Activated CD4-positive, alpha-beta T cell treated with anti-CD3 and anti-CD28 coated beads for 36 hours (primary cell): ENCODE results near the gene FHOD3. TPM values are rescaled to one million over a fixed set of nuclear protein-coding genes. Genes with fewer than 3 reads are reported as not detected.
A peak's percentile ranks its signal among the peaks of the same experiment; 100 is the strongest.

Source experiments
- ATAC-seq: fragments of 200-7000 bp; cut with Tn5 transposase; one replicate; pipeline ENCODE4 v1.10.0; 2021; ENCODE audit warnings: mild to moderate bottlenecking, moderate library complexity
- CTCF ChIA-PET: fragments of 350-600 bp; sonication (Branson Sonifier 250); formaldehyde crosslinking; loops from one replicate; lab custom pipeline; 2021; ENCODE audit warnings: antibody characterized with exemption; lab: Charles Lee
- POLR2A ChIA-PET: fragments of 350-600 bp; sonication (Branson Sonifier 250); formaldehyde crosslinking; loops from one replicate; lab custom pipeline; 2021; ENCODE audit warnings: antibody characterized with exemption, inconsistent platforms; lab: Charles Lee
- DNase-seq: peaks from one replicate; pipeline ENCODE4 v3.0.0-alpha.2; 2020
- H3K27ac Mint-ChIP-seq: one replicate; pipeline ENCODE4 v1.8.0; 2021; ENCODE audit warnings: mixed read lengths
- H3K27me3 Mint-ChIP-seq: one replicate; pipeline ENCODE4 v1.8.0; 2021; ENCODE audit warnings: mixed read lengths
- H3K36me3 Mint-ChIP-seq: one replicate; pipeline ENCODE4 v1.8.0; 2021; ENCODE audit warnings: low read depth, mixed read lengths
- H3K4me1 Mint-ChIP-seq: one replicate; pipeline ENCODE4 v1.8.0; 2021; ENCODE audit warnings: mixed read lengths
- H3K4me3 Mint-ChIP-seq: one replicate; pipeline ENCODE4 v1.8.0; 2021; ENCODE audit warnings: mild to moderate bottlenecking, moderate library complexity, mixed read lengths
- H3K9me3 Mint-ChIP-seq: one replicate; pipeline ENCODE4 v1.8.0; 2021; ENCODE audit warnings: low read depth, mixed read lengths
- intact Hi-C, 2 experiments: fragments of 100-400 bp; cut with DNase I in 1 of 2; cut with micrococcal nuclease in 1 of 2; formaldehyde crosslinking; loops; one replicate each; pipeline versions ENCODE4 v1.14.2 to v1.15.1; 2022 to 2024; cut with DNase I, micrococcal nuclease
- total RNA-seq, 2 experiments: library from RNA; stranded (reverse); gene quantifications; one replicate each; pipeline ENCODE4 v1.2.3, GENCODE V29; 2021

The FHOD3 gene
- total RNA-seq, 2 experiments from 2014 or later = not detected

GRCh38 chr18:36493349-36494159 lies 196.0 kb downstream of the FHOD3 start:
- ChIA-PET POLR2A (no interaction called here), CTCF (no interaction called here)
- Mint-ChIP-seq H3K4me3 (no peak overlapping the region), H3K4me1 (peaks cover 7% of the 10 kb centered on the region), H3K27me3 (peaks cover 11% of the 10 kb centered on the region), H3K27ac (no peak overlapping the region), H3K9me3 (no peaks in the 10 kb centered on the region), H3K36me3 (no peaks in the 10 kb centered on the region)
- ATAC-seq (no peak), DNase-seq (no peak)
- intact Hi-C loops = no loop called here

GRCh38 chr18:36494160-36494437 lies 196.6 kb downstream of the FHOD3 start:
- no peak for ATAC-seq
- Mint-ChIP-seq H3K27me3 (peaks cover 11% of the 10 kb centered on the region), H3K4me1 (peaks cover 7% of the 10 kb centered on the region), H3K36me3 (no peaks in the 10 kb centered on the region), H3K27ac (no peak overlapping the region), H3K4me3 (no peak overlapping the region), H3K9me3 (no peaks in the 10 kb centered on the region)
- intact Hi-C loops = no loop called here
- ChIA-PET CTCF (no interaction called here), POLR2A (no interaction called here)
- no peak for DNase-seq

- Mint-ChIP-seq H3K4me1 (peaks cover 7% of the 10 kb centered on the region), H3K4me3 (no peak overlapping the region), H3K9me3 (no peaks in the 10 kb centered on the region), H3K27ac (no peak overlapping the region), H3K36me3 (no peaks in the 10 kb centered on the region), H3K27me3 (peaks cover 8% of the 10 kb centered on the region)
- POLR2A ChIA-PET = no interaction called here
- intact Hi-C loops = no loop called here
- DNase-seq (peak; percentile 35), ATAC-seq (peak; percentile 30)
- CTCF ChIA-PET = no interaction called here
Observed at GRCh38 chr18:36496022-36496421, 198.5 kb downstream of the FHOD3 start.

- Mint-ChIP-seq H3K9me3 (no peaks in the 10 kb centered on the region), H3K4me3 (no peak overlapping the region), H3K27me3 (no peaks in the 10 kb centered on the region), H3K4me1 (peaks cover 7% of the 10 kb centered on the region), H3K27ac (no peak overlapping the region), H3K36me3 (no peaks in the 10 kb centered on the region)
- CTCF ChIA-PET = no interaction called here
- intact Hi-C loops = no loop called here
- no peak for DNase-seq
- no peak for ATAC-seq
- POLR2A ChIA-PET = interaction anchor here (0.7 kb wide), 1 partner anchor 21 kb away, joined by 3 read pairs; no protein-coding TSS in a partner anchor
Observed at GRCh38 chr18:36499938-36500337, 202.4 kb downstream of the FHOD3 start.

- H3K9me3 Mint-ChIP-seq = no peaks in the 10 kb centered on the region
Observed at GRCh38 chr18:36501100-36501499, 203.6 kb downstream of the FHOD3 start.

GRCh38 chr18:36503477-36503876 lies 206.0 kb downstream of the FHOD3 start:
- Mint-ChIP-seq H3K27me3 (peaks cover 6% of the 10 kb centered on the region), H3K4me3 (no peak overlapping the region), H3K27ac (no peak overlapping the region), H3K4me1 (no peaks in the 10 kb centered on the region), H3K9me3 (no peaks in the 10 kb centered on the region), H3K36me3 (no peaks in the 10 kb centered on the region)
- intact Hi-C loops = no loop called here
- ChIA-PET POLR2A (no interaction called here), CTCF (no interaction called here)
- DNase-seq (no peak), ATAC-seq (no peak)

More at GRCh38 chr18:36501100-36501499, 203.6 kb downstream of the FHOD3 start:
- H3K4me1 Mint-ChIP-seq = peaks cover 2% of the 10 kb centered on the region
- intact Hi-C loops = no loop called here
- ChIA-PET POLR2A (no interaction called here), CTCF (no interaction called here)
- peaks cover 2% of the 10 kb centered on the region for H3K27me3 Mint-ChIP-seq
- no peak overlapping the region for H3K27ac Mint-ChIP-seq
- DNase-seq (no peak), ATAC-seq (no peak)
- H3K36me3 Mint-ChIP-seq = no peaks in the 10 kb centered on the region
- no peak overlapping the region for H3K4me3 Mint-ChIP-seq

GRCh38 chr18:36504928-36505327 lies 207.4 kb downstream of the FHOD3 start:
- no peaks in the 10 kb centered on the region for H3K4me1 Mint-ChIP-seq
- H3K27me3 Mint-ChIP-seq = peaks cover 6% of the 10 kb centered on the region
- ATAC-seq (no peak), DNase-seq (no peak)
- intact Hi-C loops = no loop called here
- CTCF ChIA-PET = interaction anchor here (1.1 kb wide), 1 partner anchor 10 kb away, joined by 3 read pairs; no protein-coding TSS in a partner anchor
- no peak overlapping the region for H3K27ac Mint-ChIP-seq
- H3K36me3 Mint-ChIP-seq = no peaks in the 10 kb centered on the region
- no peak overlapping the region for H3K4me3 Mint-ChIP-seq
- POLR2A ChIA-PET = no interaction called here
- H3K9me3 Mint-ChIP-seq = no peaks in the 10 kb centered on the region

GRCh38 chr18:36505665-36506064 lies 208.2 kb downstream of the FHOD3 start:
- intact Hi-C loops = no loop called here
- ATAC-seq = no peak
- ChIA-PET CTCF (interaction anchor here (1.1 kb wide), 1 partner anchor 9 kb away, joined by 3 read pairs; no protein-coding TSS in a partner anchor), POLR2A (no interaction called here)
- Mint-ChIP-seq H3K27ac (no peak overlapping the region), H3K36me3 (no peaks in the 10 kb centered on the region), H3K27me3 (peaks cover 6% of the 10 kb centered on the region), H3K4me1 (no peaks in the 10 kb centered on the region), H3K9me3 (no peaks in the 10 kb centered on the region), H3K4me3 (no peak overlapping the region)
- no peak for DNase-seq

GRCh38 chr18:36509646-36510197 lies 212.2 kb downstream of the FHOD3 start:
- ATAC-seq (no peak), DNase-seq (no peak)
- CTCF ChIA-PET = no interaction called here
- intact Hi-C loops = no loop called here
- no peak overlapping the region for H3K4me3 Mint-ChIP-seq
- no peaks in the 10 kb centered on the region for H3K9me3 Mint-ChIP-seq
- no peaks in the 10 kb centered on the region for H3K4me1 Mint-ChIP-seq
- POLR2A ChIA-PET = no interaction called here
- no peak overlapping the region for H3K27ac Mint-ChIP-seq
- H3K27me3 Mint-ChIP-seq = peaks cover 6% of the 10 kb centered on the region
- no peaks in the 10 kb centered on the region for H3K36me3 Mint-ChIP-seq

- H3K27ac Mint-ChIP-seq = no peak overlapping the region
- DNase-seq (no peak), ATAC-seq (no peak)
- no peaks in the 10 kb centered on the region for H3K36me3 Mint-ChIP-seq
- no peaks in the 10 kb centered on the region for H3K9me3 Mint-ChIP-seq
- H3K4me3 Mint-ChIP-seq = no peak overlapping the region
- no peaks in the 10 kb centered on the region for H3K4me1 Mint-ChIP-seq
- ChIA-PET CTCF (no interaction called here), POLR2A (no interaction called here)
- peaks cover under 1% of the 10 kb centered on the region for H3K27me3 Mint-ChIP-seq
- intact Hi-C loops = no loop called here
Observed at GRCh38 chr18:36511791-36512352, 214.4 kb downstream of the FHOD3 start.

- DNase-seq (no peak), ATAC-seq (no peak)
- ChIA-PET CTCF (no interaction called here), POLR2A (interaction anchor here (0.6 kb wide), 1 partner anchor 50 kb away, joined by 3 read pairs; no protein-coding TSS in a partner anchor)
- no peaks in the 10 kb centered on the region for H3K4me1 Mint-ChIP-seq
- H3K27me3 Mint-ChIP-seq = peaks cover 3% of the 10 kb centered on the region
- H3K36me3 Mint-ChIP-seq = no peaks in the 10 kb centered on the region
- H3K27ac Mint-ChIP-seq = no peak overlapping the region
- no peak overlapping the region for H3K4me3 Mint-ChIP-seq
- H3K9me3 Mint-ChIP-seq = no peaks in the 10 kb centered on the region
- intact Hi-C loops = no loop called here
Observed at GRCh38 chr18:36513556-36513955, 216.0 kb downstream of the FHOD3 start.

GRCh38 chr18:36514778-36515177 lies 217.3 kb downstream of the FHOD3 start:
- POLR2A ChIA-PET = no interaction called here
- no peak for DNase-seq
- no peaks in the 10 kb centered on the region for H3K36me3 Mint-ChIP-seq

More at GRCh38 chr18:36514778-36515177, 217.3 kb downstream of the FHOD3 start:
- Mint-ChIP-seq H3K27me3 (peaks cover 5% of the 10 kb centered on the region), H3K4me1 (no peaks in the 10 kb centered on the region), H3K4me3 (no peak overlapping the region), H3K27ac (no peak overlapping the region), H3K9me3 (no peaks in the 10 kb centered on the region)
- intact Hi-C loops = no loop called here
- ATAC-seq = no peak
- CTCF ChIA-PET = interaction anchor here (0.7 kb wide), 1 partner anchor 9 kb away, joined by 3 read pairs; no protein-coding TSS in a partner anchor
